ENCODE data around the gene ABR.

DNA sequence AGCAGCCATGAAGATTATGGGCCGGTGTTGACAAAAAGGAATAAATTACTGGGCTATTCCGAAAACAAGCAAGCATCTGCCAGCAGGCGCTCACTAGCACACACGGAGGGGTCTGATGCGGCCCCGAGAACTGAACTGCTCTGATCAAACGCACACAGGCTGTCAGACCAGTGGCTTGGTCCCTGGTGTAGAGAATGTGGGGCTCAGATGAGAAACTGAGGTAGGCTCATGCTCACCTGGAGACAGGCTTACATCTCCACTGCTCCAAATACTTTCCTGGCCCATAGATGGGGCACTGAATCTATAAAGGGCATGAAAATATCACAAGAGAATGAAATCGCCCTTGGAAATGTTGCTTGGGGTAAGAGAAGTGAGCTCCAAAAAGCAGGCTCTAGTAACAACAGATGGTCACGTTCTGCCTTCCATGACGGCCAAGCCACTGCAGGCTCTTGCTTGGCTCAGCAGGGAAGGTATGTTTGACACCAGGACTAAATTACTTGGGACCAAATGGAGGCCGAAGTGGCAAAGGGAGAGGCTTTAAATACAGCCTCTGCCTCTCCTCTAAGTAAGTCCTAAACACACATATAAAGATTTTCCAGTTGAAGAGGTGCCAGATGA, 5.4 kb downstream of the ABR start:
- TF ChIP-seq CTCF (IDR thresholded peaks at IDR 0.05) (no peak), ZFX (IDR thresholded peaks at IDR 0.05; ENCODE audit: borderline replicate concordance) (no peak)

All from 22Rv1 (cell line).